GM21526 (cell line): ENCODE data around the gene POU3F3.

Source experiments
- ATAC-seq: cut with Tn5 transposase; IDR thresholded peaks from one replicate; pipeline ENCODE4 v1.9.1; 2021; ENCODE audit warnings: moderate library complexity; ENCODE audit not compliant: unreplicated experiment, low FRiP score

Gene POU3F3

DNA sequence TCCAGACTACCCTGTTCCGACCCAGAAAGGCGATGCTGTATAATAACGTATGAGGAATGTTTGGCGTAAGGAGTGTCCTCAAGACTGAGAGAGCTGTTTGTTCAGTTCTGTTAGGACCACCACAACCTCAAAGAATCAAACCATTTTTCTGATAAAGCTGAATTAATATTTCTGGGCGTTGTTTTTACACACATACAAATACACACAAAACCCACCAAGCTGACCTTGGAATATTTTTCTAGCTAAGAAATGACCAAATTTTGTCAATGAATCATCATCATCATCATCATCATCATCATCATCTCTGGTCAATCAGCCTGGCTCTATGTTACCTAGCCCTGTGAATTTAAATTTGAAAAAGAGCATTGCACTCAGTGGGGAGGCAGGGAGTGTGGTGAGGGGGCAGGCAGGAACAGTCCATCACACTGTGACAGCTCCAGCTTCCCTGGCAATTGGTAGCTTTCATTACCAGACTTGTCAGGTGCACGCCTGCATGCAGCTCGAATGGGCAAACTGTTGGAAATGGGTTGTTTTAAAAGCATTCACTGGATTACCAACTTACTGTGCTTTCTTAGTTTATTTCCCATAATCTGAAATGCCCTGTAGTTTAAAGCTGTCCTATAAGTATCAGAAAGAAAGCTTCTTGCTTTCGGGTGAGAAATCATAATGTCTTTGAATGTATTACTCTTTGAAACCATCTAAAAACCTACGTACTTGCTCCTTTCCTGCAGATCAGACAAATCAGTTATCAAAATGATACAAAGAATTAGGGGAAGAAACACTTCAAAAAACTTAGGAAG lies 6.9 kb upstream of the POU3F3 start:
- no peak for ATAC-seq

DNA sequence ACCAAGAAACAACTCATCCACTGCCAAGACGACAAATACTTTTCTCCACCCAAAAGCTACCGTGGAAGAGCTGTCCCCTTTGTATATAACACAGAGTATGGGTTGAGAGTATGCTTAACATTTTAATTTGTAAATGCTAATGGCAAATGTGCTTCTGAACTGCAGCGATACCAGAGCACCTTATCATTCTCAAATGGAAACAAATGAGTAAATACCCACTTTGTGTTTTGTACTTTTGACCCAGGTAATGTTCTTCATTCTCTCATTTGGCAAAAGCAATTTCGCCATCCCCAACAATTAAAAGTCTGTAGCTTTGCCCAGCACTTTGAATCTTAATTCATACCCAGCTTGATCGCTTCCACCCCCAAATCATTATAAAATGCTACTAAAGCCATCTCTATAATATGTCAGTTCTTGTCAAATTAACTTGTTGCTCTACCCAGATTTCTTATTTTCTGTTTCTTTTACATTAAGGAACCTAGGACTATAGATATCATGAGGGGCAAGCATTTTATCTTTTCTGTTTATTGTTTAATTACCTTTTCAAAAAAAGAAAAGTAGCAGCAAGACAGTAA lies 6.2 kb upstream of the POU3F3 start:
- no peak for ATAC-seq

DNA sequence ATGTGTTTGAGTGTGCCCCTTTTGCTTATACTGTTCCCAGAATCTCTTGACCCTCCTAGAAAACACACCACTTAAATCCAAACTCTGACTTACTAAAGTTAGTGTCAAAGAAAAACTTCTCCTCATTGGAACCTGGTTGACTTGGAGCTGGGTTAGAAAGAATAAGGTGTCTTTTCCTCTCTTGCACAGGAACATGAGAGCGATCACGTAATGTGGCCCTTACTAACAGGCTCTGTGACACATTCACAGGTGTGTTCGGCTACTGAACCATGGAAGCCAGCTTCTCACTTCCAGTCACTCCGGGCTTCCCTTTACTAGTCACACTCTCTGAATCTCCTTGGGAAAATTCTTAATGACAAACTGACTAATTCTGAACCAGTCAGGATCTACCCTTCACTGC lies 5.4 kb upstream of the POU3F3 start:
- no peak for ATAC-seq

DNA sequence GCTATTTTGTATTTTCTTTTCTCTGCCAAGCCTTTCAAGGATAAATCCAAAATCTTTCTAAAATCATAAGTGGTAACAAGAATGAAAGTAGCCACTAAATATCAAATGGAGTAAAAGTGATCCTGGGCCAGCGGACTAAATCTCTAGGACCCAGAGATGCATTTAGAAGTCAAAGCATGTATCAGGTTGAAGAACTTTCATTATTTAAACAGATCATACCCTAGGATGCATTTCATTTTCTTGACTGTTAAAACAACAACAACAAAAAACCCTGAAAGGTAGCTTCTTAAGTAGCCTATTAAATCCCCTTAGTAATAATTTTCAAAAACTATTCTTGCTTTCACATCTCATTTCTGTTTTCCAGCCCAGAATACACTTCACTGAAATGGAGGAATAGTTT lies 4.8 kb upstream of the POU3F3 start:
- ATAC-seq, result no peak

DNA sequence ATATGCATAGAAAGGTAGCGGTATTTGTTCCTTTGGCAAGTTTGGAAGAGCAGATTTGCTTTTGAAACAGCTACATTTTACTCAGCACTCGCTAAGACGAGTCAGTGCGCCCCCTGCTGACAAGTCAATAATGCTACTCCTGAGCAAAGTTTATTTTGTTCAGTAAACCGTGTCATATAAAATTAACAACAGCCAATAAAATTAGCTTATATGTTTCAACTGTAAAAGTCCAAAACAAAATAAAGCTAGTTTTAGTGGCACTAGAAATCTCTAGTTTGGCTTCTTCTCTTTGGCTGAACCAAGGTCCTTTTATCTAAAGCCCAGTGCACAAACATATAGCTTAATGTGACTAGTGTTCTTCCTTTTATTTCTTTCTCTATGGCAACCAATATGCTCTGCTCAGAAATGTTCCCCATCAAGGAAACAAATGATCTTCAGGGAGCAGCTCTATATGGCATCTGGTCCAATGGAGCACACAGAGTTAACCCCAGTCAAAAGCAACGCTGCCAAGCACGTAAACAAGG lies 4.2 kb upstream of the POU3F3 start:
- ATAC-seq, result peak; percentile 49

DNA sequence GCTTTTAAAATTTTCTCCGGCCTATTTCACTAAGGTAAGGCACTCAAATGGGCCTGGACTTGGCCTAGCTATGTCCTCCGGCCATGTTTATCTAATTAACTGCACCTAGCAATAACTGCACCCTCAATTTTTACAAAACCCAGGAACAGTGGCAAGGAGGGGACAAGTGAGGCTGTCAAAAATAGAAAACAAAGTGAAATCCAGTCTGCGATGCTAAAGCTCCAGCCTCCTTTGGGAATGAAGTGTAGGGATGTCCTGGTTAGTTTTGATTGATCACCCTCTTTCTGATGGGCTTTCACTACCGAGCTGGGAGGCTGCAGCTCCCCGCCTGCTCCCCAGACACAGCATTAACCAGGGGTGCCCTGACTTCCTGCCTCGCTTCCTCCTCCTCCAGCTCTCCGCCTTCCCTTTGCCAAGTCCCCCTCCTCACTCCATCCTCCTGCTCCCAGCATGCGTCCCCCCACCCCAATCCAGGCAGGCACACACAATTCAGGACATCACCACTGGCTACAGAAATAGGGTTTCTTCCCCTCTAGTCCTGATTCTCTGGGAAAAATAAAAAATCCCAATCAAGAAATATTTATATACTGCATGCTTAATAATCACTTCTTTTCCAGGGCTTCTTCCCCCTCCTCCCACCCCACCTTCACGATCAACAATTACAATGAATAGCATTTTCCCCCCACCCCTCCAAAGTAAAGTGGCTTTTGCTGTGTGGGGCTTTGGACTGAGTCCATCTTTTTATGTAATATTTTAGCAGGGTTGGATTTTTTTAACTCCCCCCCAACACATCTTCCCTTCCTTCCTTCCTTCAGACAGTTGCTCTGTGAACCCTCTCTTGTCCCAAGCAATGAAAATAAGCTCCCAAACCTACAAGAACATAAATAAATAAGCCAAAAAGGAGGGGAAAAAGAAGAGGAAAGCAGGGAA lies 3.3 kb upstream of the POU3F3 start:
- ATAC-seq, result no peak

DNA sequence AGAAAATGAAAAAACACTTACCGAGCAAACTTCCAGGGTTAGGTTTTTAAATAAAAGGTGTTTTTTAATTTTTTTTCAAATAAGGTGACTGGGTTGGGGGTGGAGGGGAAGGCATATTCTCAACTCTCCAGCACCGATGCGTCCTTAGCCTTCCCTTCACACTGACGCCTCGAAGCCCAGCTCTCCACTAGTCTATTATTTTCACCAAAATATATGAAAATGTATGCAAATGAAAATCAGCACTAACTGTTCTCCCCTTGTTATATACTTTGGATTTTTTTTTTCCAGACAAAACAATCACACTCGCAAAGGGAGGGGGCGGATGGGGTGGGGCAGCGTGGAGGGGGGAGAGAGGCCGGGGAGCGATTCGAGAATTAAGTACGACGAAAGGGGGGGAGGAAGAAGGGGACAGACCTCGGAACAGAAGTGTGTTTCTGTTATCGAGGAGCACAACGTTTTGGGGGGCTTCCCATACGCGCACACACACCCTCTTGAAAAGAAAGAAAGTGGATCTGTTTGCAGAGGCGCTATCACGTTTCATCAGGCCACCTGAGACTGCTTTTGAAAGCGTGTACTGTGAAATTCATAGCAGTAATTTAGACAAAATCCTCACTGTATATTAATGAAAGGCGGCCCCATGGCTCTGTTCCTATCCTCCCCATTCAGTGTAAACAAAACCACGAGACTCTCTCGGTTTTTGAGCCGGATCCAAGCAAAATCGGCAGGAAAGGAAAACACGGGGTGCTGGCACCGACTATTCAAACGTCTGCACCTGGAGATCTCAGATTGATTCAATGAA lies 2.4 kb upstream of the POU3F3 start:
- no peak for ATAC-seq

DNA sequence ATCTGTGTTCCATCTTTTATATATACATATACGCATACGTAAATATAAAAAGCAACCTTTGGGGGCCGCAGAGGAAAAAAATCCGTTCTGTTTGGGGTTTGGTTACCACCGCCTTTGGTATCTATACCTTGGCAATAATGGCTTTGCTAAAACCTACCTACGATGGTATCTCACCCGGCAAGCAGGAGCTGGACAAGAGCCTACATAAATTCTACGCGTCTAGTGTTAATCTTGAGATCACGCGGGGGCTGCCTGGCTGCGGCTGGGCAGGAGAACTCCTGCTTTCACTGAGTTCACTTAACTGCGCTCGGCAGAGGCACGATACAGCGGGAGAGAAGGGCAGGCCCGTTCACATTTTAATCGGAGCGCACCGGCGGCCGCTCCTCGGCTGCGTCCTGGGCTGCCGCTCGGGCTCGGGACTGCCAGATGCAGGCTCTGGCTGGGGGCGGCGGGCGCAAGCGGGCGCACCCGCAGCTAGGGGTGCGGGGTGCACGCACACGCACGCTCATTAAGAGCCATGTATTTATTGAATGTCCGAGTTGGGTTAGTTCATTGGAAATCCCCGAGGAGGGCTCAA lies 1.7 kb upstream of the POU3F3 start:
- no peak for ATAC-seq

DNA sequence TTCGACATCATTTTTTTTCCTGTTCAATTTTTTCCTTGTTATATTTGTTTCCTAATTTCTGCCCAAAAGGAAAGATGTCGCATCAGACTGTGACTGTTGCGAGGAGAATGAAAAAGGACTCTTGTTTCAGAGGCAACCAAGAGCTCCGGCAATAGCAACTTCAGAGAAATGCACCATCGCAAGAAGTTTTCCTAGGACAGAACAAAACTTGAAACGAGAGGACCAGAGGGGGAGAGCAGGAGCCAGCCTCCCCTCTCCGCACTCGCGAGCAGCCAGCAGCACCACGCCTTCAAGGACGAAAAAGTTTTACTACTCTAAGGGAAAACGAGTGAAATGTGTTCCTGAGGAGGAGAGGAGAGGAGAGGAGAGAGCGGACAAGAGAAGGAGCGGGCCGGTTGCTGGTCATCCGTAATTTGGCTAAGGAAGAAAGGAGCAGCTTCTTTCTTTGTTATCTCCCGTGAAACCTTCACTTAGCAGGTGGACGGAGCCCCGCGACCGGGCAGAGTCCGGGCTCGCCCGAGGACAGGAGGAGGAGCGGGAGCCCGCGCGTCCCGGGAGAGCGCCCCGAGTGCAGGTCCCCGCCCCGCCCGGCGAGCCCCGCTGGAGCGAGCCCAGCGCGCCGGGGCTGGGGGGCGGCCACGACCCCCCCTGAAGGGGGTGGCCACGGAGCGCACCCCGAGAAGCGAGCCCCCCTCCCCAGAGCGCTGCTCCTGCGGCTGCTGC lies 744 bp downstream of the POU3F3 start:
- no peak for ATAC-seq

DNA sequence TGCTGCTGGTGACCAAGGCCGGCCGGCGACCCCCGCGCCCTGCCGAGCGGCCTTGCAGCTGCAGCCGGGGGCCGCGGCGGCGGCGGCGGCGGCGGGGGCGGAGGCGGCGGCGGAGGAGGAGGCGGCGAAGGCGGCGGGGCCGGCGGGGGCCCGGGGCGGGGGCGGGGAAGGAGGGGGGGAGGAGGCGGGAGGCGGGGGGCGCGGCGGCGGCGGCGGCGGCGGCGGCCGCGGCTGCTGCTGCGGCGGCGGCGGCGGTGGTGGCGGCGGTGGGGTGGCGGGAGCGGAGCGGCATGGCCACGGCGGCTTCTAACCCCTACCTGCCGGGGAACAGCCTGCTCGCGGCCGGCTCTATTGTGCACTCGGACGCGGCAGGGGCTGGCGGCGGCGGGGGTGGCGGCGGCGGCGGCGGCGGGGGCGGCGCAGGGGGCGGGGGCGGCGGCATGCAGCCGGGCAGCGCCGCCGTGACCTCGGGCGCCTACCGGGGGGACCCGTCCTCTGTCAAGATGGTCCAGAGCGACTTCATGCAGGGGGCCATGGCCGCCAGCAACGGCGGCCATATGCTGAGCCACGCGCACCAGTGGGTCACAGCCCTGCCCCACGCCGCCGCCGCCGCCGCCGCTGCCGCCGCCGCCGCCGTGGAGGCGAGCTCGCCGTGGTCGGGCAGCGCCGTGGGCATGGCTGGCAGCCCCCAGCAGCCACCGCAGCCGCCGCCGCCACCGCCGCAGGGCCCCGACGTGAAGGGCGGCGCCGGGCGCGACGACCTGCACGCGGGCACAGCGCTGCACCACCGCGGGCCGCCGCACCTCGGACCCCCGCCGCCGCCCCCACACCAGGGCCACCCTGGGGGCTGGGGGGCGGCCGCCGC lies 1.5 kb downstream of the POU3F3 start:
- no peak for ATAC-seq

DNA sequence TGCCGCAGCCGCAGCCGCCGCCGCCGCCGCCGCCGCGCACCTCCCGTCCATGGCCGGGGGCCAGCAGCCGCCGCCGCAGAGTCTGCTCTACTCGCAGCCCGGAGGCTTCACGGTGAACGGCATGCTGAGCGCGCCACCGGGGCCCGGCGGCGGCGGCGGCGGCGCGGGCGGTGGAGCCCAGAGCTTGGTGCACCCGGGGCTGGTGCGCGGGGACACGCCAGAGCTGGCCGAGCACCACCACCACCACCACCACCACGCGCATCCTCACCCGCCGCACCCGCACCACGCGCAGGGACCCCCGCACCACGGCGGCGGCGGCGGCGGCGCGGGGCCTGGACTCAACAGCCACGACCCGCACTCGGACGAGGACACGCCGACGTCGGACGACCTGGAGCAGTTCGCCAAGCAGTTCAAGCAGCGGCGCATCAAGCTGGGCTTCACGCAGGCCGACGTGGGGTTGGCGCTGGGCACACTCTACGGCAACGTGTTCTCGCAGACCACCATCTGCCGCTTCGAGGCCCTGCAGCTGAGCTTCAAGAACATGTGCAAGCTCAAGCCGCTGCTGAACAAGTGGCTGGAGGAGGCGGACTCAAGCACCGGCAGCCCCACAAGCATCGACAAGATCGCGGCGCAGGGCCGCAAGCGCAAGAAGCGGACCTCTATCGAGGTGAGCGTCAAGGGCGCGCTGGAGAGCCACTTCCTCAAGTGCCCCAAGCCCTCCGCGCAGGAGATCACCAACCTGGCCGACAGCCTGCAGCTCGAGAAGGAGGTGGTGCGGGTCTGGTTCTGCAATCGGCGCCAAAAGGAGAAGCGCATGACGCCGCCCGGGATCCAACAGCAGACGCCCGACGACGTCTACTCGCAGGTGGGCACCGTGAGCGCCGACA lies 2.4 kb downstream of the POU3F3 start:
- ATAC-seq, result no peak

DNA sequence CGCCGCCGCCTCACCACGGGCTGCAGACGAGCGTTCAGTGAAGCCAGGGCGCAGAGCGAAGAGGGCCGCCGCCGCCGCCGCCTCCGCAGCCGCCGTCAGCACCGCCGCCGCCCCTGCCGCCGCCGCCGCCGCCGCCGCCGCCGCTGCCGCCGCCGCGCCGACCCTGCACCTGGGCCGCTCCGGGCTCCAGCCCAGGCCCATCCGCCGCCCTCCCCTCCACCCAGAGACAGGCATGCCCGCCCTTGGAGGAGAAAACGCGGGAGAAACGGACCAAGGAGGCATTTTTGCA lies 3.0 kb downstream of the POU3F3 start:
- ATAC-seq, result no peak

DNA sequence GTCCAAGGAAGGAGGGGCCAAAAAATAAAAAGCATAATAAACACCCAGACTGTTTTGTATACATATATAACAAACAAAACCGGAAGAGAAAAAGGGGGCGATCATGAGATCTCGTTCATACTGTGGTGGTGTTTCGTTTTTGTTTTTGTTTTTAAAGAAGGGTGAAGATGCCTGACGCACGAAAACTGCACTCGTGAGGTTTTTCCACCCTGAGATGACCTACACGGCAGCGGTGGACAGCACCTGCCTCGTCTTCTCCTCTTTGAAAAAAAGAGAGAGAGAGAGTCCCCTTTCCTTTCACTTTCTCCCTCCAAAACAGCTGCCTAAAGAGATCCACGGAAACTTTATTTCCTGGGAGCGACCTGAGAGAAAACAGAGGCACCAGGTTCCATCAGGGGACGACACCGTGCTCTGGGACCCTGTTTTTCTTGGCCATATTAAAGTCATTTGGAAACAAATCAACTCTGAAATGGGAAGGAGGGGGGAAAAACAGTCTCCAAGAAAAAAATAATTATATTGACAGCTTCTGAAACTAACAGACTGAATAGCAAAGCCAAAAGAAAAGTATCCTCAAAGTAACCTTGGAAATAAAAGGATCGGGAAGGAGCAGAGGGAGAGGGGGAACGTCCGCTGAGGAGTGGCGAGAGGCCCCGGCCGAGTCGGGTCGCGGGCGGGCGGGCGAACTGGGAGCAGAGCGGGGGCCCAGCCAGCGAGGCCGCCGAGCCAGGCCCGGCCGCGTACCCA lies 3.5 kb downstream of the POU3F3 start:
- ATAC-seq, result no peak

DNA sequence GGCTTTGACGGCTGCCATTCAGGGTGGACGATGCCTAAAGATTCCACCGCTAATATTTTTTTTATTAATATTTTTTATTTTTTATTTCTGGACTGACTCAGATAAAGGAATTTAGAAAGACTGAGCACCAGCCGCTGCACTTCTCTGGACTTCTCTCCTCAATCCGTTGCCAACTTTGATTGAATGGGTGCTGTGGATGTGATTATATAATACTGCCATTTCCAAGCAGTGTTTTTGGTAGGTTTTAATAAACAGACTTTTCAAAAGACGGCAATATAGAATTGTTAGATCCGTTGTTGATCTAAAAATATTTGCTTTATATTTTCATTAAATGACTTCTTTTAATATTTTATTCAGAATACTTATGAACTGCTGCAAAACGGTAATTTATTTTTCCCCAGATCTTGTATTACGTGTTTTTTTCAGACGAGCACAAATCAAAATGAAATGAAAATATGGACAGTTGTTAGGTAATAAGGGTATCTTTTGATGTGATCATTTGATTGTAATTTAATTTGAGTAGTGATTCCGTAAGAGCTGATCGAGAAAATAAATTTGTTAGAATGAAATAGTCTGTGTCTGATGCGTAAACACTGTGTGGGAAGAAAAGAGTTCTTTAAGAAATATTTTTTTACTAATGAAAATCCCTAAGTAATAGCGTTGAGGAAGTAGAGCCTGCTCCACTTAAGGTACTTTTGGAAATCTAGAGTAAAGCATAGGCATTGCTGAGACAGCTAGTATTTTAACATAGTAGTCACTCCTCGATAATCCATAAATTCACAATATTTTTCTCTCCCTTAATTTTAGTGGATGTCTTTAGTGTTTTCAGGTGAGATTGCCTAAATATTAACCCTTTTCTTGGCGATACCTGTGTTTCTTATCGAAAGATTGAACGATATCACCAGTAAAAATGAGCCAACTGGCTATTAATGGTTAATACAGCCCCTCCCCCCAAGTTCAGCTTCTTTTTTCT lies 4.4 kb downstream of the POU3F3 start:
- no peak for ATAC-seq

DNA sequence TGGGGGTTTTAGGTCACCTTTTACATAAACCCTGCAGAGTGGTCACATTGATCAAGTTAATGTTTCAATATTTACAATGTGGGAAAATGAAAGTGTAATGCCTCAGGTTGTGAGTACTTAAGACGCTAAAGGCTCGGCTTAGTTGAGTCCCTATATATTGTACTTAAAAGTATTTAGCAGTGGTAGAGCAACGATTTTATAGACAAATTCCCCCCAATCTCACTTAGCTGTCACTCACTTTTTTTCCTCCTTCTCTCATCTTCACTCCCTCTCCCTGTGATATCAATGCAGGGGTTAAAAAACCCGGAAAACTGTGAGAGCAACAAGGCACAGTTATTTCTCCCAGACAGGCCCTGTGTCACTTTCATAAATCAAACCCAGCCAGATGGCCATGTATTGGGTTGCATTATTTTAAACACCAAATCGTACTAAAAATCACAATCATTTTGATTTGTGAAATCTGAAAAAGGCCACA lies 5.4 kb downstream of the POU3F3 start:
- ATAC-seq, result no peak
